Measurements from ENCODE around the gene AKT2.

Gene AKT2

GRCh38 chr19:40273469-40274360 lies 11.4 kb downstream of the AKT2 start:
- DNase-seq (ENCODE audit: low read depth): no peak

GRCh38 chr19:40272261-40272660 lies 12.9 kb downstream of the AKT2 start:
- no peak for DNase-seq (ENCODE audit: low read depth)

GRCh38 chr19:40271706-40272105 lies 13.4 kb downstream of the AKT2 start:
- no peak for DNase-seq (ENCODE audit: low read depth)

GRCh38 chr19:40270362-40271089 lies 14.6 kb downstream of the AKT2 start:
- DNase-seq (ENCODE audit: low read depth): no peak

GRCh38 chr19:40269216-40269940 lies 15.8 kb downstream of the AKT2 start:
- no peak for DNase-seq (ENCODE audit: low read depth)

GRCh38 chr19:40267601-40267997 lies 17.5 kb downstream of the AKT2 start:
- DNase-seq (ENCODE audit: low read depth): no peak

- no peak for DNase-seq (ENCODE audit: low read depth)
Measured at GRCh38 chr19:40266912-40267600, 18.1 kb downstream of the AKT2 start.

GRCh38 chr19:40266119-40266518 lies 19.0 kb downstream of the AKT2 start:
- DNase-seq (ENCODE audit: low read depth): no peak

GRCh38 chr19:40265763-40266099 lies 19.4 kb downstream of the AKT2 start:
- no peak for DNase-seq (ENCODE audit: low read depth)

GRCh38 chr19:40265055-40265762 lies 19.9 kb downstream of the AKT2 start:
- DNase-seq (ENCODE audit: low read depth): no peak

GRCh38 chr19:40264314-40265054 lies 20.7 kb downstream of the AKT2 start:
- DNase-seq (ENCODE audit: low read depth): no peak

- DNase-seq (ENCODE audit: low read depth): no peak
Measured at GRCh38 chr19:40263440-40264313, 21.5 kb downstream of the AKT2 start.

GRCh38 chr19:40262422-40262821 lies 22.7 kb downstream of the AKT2 start:
- DNase-seq (ENCODE audit: low read depth): no peak

- DNase-seq (ENCODE audit: low read depth): no peak
Measured at GRCh38 chr19:40261631-40262030, 23.5 kb downstream of the AKT2 start.

- no peak for DNase-seq (ENCODE audit: low read depth)
Measured at GRCh38 chr19:40257096-40257517, 28.0 kb downstream of the AKT2 start.

- no peak for DNase-seq (ENCODE audit: low read depth)
Measured at GRCh38 chr19:40256512-40256911, 28.6 kb downstream of the AKT2 start.

- DNase-seq (ENCODE audit: low read depth): no peak
Measured at GRCh38 chr19:40255619-40256166, 29.5 kb downstream of the AKT2 start.

- no peak for DNase-seq (ENCODE audit: low read depth)
Measured at GRCh38 chr19:40254714-40255418, 30.3 kb downstream of the AKT2 start.

GRCh38 chr19:40253611-40254092 lies 31.5 kb downstream of the AKT2 start:
- no peak for DNase-seq (ENCODE audit: low read depth)
